GM18951 (cell line): ENCODE measurements around the gene AVPI1.
"Not testable (repeated sequence)": the region's sequence is repeated elsewhere in the genome, so short reads cannot be mapped to it uniquely, and the experiment has no call there.

Source experiments
- POLR2A ChIP-seq: IDR thresholded peaks from 4 replicates; pipeline ENCODE4 v1.6.1; 2011; ENCODE audit warnings: mild to moderate bottlenecking; ENCODE audit not compliant: insufficient read length, insufficient read depth; ENCODE audit errors: extremely low read depth
- in situ Hi-C: fragments of 300-500 bp; cut with MboI; formaldehyde crosslinking; loops from one replicate; pipeline ENCODE4 v1.12.0; 2022; ENCODE audit warnings: low sequenced_read_pairs, mixed read lengths, inconsistent platforms; ENCODE audit not compliant: unreplicated experiment

Gene AVPI1

DNA sequence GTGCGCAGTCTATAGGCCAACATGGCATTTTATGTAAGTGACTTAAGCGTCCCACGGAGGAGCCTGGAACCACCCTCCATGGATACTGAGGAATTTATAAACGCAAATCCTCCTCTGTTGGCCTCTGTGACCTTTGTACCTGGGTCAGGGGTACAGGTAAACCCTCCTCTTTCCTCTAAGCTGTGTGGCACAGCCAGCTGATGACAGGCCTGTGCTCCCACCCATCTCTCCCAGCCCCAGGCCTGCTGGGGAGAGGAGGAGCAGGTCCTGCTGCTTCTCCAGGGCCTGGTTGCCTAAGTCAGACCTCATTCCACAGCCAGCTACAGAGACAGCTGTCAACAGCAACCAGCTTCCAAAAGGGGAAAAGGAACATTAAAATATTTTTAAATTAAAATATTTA, 5.0 kb downstream of the AVPI1 start:
- no peak for TF ChIP-seq POLR2A
- in situ Hi-C loops: no loop called here

DNA sequence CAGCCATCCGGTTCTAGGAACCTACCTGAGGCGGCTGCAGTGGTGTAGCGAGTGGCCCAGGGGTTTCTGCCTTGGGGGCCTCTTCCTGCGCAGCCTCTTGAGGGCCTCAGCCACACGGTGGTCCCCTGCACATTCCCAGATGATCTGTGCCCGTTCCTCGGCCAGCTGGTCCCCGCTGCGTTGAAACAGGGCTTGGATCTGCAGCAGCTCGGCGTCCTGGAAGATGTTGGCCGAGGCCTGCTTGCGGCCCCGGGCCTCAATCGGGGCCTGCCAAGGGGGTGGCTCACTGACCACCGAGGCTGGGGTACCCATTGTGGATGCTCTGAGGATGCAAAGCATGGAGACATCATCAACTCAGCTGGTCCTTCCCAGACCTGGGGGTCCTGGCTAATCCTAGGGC, 7.4 kb downstream of the AVPI1 start:
- in situ Hi-C loops: no loop called here
- no peak for TF ChIP-seq POLR2A

DNA sequence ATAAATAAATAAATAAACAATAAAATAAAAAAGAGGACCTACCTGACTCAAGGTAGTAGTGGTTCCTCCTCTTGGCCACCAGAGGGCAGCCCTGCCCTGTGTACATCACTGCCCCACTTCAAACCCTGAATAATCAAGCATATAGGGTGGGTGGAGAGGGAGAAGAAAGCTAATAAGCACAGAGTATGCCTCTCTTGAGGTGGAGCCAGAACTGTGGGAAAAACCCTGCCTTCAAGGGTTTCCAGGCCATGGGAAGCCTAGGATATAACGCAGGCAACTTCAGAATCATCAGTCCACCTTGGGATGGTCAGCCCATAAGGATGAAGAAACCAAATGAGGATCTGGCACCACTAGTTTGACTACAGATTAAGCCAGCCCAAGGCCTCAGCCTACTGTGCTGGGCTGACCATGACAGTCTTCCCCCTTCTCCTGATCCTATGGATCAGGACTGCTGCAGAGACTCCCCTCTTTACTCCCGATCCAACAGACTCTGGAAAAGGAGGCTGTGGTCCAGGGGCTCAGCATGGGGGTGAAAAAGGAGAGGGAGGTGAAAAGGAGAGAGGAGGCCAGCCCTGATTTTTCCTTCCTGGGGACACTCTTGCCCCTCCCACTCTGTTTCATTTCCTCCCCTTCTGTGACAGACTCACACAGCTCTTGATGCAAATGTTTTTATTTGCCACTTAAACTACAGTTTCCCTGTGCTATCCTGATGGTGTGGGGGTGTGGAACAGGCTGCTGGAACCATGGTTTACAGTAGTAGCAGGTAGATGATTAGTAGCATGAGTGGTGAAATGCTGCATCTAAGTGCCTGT, 10.1 kb downstream of the AVPI1 start:
- in situ Hi-C loops: no loop called here
- TF ChIP-seq POLR2A: no peak

GRCh38 chr10:97675222-97675621, 11.8 kb downstream of the AVPI1 start:
- no peak for TF ChIP-seq POLR2A

DNA sequence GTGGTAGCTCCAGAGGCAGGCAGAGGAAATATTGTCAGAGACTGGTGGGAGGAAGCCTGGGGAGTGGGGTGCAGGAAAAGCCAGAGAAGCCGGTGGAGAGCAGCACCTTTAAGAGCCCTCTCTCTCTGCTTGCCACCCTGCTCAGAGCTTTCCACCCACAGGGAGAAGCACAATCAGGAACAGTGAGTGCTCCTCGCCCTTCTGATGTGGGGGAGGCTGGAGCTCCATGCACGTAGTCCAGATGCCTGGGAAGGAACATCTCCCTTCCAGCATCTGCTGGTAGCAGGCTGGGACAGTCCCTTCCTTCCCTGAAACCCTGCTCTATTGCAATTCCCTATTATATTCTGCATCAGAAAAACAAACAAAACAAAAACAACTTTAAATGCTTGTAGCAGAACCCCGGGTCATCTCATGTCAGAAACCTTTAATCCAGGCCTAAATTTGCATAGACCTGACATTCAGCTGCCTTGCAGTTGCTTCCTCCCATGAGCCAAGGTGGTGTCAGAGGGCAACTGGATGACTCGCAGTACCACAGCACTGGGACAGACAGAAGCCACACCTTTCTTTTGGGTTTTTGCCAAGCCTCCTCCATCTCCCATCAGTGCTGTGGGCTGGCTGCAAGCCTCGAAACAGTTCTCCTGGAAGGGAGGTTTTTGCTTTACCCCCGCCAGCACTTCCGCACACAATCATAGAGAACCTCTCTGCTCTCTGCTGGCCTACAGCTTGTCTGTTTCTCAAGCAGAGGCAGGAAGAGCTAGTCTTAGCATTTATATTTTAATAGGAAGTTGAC, 13.1 kb downstream of the AVPI1 start:
- in situ Hi-C loops: no loop called here
- TF ChIP-seq POLR2A: no peak

More at GRCh38 chr10:97675222-97675621, 11.8 kb downstream of the AVPI1 start:
- in situ Hi-C loops: no loop called here

GRCh38 chr10:97669571-97669970, 17.5 kb downstream of the AVPI1 start:
- TF ChIP-seq POLR2A: no peak
- in situ Hi-C loops: no loop called here

- in situ Hi-C loops: no loop called here
- no peak for TF ChIP-seq POLR2A
These were observed 19.6 kb downstream of the AVPI1 start for GRCh38 chr10:97667463-97667862.

DNA sequence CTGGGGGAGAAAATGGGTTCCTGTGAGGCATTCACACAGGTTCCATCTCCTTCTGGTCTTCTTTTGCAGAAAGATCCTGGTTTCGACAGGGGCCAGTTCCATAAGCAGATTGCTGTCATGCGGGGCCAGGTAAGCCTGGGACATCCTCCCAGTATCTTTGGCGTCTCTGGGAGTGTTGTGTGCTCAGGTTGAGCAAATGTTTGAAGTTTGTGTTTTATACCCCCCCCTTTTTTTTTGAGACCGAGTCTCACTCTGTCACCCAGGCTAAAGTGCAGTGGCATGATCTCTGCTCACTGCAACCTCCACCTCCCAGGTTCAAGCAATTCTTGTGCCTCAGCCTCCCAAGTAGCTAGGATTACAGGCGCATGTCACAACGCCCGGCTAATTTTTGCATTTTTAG, 20.0 kb downstream of the AVPI1 start:
- TF ChIP-seq POLR2A: no peak
- in situ Hi-C loops: no loop called here

DNA sequence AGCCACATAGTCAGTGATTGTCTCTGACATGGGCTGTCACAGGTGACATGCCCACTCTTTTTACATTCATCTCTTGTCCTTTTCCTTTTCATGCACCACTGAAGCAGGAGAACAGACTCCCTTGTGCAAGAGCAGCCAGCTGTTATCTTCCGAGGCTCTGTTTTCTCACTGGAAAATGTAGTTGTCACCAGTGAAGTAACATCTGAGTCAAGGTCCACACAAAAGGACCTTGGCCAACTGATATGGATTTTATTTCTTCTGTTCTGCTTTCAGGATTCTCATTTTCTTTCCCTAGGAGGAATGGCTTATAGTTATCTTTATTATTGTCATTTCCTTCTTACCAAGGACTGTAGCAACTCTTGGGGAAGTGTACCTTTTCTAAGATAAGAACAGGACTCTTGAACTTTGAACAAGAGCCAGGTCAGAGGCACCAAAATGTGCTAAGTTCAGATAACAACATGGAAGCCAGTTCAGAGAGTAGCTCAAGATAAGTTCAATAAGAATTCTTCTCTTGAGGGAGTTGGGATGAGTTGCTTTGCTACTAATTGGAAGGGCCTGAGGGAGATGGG, 22.7 kb downstream of the AVPI1 start:
- TF ChIP-seq POLR2A: no peak
- in situ Hi-C loops: no loop called here

- in situ Hi-C loops: no loop called here
- TF ChIP-seq POLR2A: no peak
These were observed 27.5 kb downstream of the AVPI1 start for GRCh38 chr10:97659589-97659988.

- in situ Hi-C loops: no loop called here
- TF ChIP-seq POLR2A: no peak
These were observed 30.3 kb downstream of the AVPI1 start for GRCh38 chr10:97656777-97657176.

GRCh38 chr10:97651773-97652172, 35.3 kb downstream of the AVPI1 start:
- in situ Hi-C loops: no loop called here

GRCh38 chr10:97650726-97651125, 36.3 kb downstream of the AVPI1 start:
- in situ Hi-C loops: no loop called here
- no peak for TF ChIP-seq POLR2A

More at GRCh38 chr10:97651773-97652172, 35.3 kb downstream of the AVPI1 start:
- TF ChIP-seq POLR2A: no peak

GRCh38 chr10:97649405-97649750, 37.7 kb downstream of the AVPI1 start:
- in situ Hi-C loops: not testable (repeated sequence)
